HepG2 (cell line): ENCODE measurements around the gene ANKRD27. TPM values are rescaled to one million over a fixed set of nuclear protein-coding genes. Genes with fewer than 3 reads are reported as not detected.
A peak's percentile ranks its signal among the peaks of the same experiment; 100 is the strongest.

Experiments
- NCOA2 ChIP-seq: sonication (generic); formaldehyde crosslinking; IDR thresholded peaks from 2 replicates; pipeline ENCODE4 v1.8.0; 2022; ENCODE audit warnings: inconsistent platforms
- ZNF547 ChIP-seq: sonication (generic); formaldehyde crosslinking; IDR thresholded peaks from 2 replicates; pipeline ENCODE4 v1.5.1; 2020; ENCODE audit warnings: mild to moderate bottlenecking, missing genetic modification reagents
- ZNF713 ChIP-seq: sonication (generic); formaldehyde crosslinking; IDR thresholded peaks from 2 replicates; pipeline ENCODE4 v1.4.0; 2020; ENCODE audit warnings: mild to moderate bottlenecking, missing genetic modification reagents
- ZNF761 ChIP-seq: sonication (generic); formaldehyde crosslinking; conservative IDR thresholded peaks from 2 replicates; pipeline ENCODE4 v1.4.0; 2020; ENCODE audit warnings: mild to moderate bottlenecking, missing genetic modification reagents
- ZNF891 ChIP-seq: sonication (generic); formaldehyde crosslinking; IDR thresholded peaks from 2 replicates; pipeline ENCODE4 v1.5.0; 2020; ENCODE audit warnings: mild to moderate bottlenecking, missing genetic modification reagents
- polyA plus RNA-seq, 8 experiments: library from polyadenylated mRNA; depleted of rRNA in 3 of 8; stranded (reverse) in 7 of 8; unstranded in 1 of 8; fragments of >200 nt; fragmentation: Illumina TruSeq in 4 of 8; extraction: Trizol in 4 of 8; gene quantifications; 2 replicates each; pipeline versions ENCODE4 v1.2.1 to v1.2.3, GENCODE V29; 2011 to 2016; ENCODE audit warnings: low read depth in 4 of 8, missing spikeins in 1 of 8, mixed read lengths in 1 of 8; ENCODE audit not compliant: insufficient read depth in 1 of 8
- total RNA-seq, 5 experiments: library from RNA; depleted of rRNA; stranded (reverse); fragments of >200 nt; fragmentation: Illumina TruSeq; extraction: Trizol; gene quantifications; 2 replicates each; pipeline ENCODE4 v1.2.3, GENCODE V29; 2016; ENCODE audit warnings: low read depth in 1 of 5
- TF ChIP-seq, protein P1 (sequence below): sonication (generic); formaldehyde crosslinking; IDR thresholded peaks from 2 replicates; pipeline ENCODE4 v1.4.0; 2020; ENCODE audit warnings: missing genetic modification reagents
- TF ChIP-seq, protein P2 (sequence below): sonication (generic); formaldehyde crosslinking; IDR thresholded peaks from 2 replicates; pipeline ENCODE4 v1.4.0; 2020; ENCODE audit warnings: missing genetic modification reagents
- TF ChIP-seq, protein P3 (sequence below), 2 experiments: IDR thresholded peaks; 2 replicates each; pipeline ENCODE4 v1.6.1; 2011 to 2012; ENCODE audit warnings: low read length in 2 of 2, borderline replicate concordance in 1 of 2, low read depth in 1 of 2, mild to moderate bottlenecking in 1 of 2, moderate library complexity in 1 of 2
- TF ChIP-seq, protein P4 (sequence below): IDR thresholded peaks from 2 replicates; pipeline ENCODE4 v1.6.1; 2018; ENCODE audit warnings: missing genetic modification reagents, mild to moderate bottlenecking, missing compliant biosample characterization
- TF ChIP-seq, protein P5 (sequence below): sonication (generic); formaldehyde crosslinking; IDR thresholded peaks from 2 replicates; pipeline ENCODE4 v1.4.0; 2020; ENCODE audit warnings: missing genetic modification reagents, mild to moderate bottlenecking, borderline replicate concordance
- TF ChIP-seq, protein P6 (sequence below): sonication (generic); formaldehyde crosslinking; IDR thresholded peaks from 2 replicates; pipeline ENCODE4 v1.9.0; 2021; ENCODE audit warnings: missing genetic modification reagents, borderline replicate concordance
- TF ChIP-seq, protein P7 (sequence below): sonication (generic); formaldehyde crosslinking; IDR thresholded peaks from 2 replicates; pipeline ENCODE4 v1.5.1; 2020; ENCODE audit warnings: missing genetic modification reagents, mild to moderate bottlenecking, borderline replicate concordance

ANKRD27 gene
- total and polyA plus RNA-seq, 2 of the 13 experiments (the other 11 are each of a cell fraction or from before 2014, with no cell fraction given): 22.2 to 23.7 TPM

DNA sequence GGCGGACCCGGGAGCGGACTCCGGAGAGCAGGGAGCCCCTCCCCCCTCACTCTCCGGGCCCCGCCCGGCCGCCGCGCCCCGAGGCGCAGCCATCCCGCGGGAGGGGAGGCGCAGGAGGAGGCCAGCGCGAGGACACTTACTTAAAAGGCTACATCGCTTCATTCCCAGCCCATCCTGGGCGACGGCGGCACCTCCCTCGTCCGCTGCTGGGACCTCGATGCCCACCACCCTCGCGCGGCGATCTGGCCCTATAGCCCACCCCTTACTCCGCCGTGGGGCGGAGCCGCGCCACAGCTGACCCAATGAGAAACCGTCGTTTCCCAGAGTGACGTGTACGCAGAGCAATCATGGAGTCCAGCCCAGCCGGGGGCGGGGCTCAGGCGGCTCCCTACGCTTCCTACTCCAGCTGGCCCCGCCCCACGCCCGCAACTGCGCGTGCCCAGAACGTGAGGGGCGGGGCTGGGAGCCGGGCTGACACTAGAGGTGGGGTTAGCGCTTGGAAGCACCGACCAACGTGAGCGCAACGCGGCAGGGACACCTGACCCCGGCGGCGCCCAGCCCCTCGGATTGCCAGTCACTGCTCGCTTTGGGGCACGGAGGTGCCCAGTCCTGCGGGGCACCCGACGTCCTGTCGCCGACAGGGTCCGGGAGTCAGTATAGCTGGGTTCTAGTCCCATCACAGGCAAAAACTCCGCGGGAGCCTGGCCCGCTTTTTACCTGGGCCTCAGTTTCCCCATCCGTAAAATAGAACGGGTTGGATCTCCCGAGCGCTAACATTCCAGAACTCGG lies at the start of gene ANKRD27 (continued):
- no peak for TF ChIP-seq ZNF891 (CRISPR knock-in tag)
- TF ChIP-seq, protein P1, sequence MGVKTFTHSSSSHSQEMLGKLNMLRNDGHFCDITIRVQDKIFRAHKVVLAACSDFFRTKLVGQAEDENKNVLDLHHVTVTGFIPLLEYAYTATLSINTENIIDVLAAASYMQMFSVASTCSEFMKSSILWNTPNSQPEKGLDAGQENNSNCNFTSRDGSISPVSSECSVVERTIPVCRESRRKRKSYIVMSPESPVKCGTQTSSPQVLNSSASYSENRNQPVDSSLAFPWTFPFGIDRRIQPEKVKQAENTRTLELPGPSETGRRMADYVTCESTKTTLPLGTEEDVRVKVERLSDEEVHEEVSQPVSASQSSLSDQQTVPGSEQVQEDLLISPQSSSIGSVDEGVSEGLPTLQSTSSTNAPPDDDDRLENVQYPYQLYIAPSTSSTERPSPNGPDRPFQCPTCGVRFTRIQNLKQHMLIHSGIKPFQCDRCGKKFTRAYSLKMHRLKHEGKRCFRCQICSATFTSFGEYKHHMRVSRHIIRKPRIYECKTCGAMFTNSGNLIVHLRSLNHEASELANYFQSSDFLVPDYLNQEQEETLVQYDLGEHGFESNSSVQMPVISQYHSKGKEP (CRISPR knock-in tag): no peak
- TF ChIP-seq, protein P2, sequence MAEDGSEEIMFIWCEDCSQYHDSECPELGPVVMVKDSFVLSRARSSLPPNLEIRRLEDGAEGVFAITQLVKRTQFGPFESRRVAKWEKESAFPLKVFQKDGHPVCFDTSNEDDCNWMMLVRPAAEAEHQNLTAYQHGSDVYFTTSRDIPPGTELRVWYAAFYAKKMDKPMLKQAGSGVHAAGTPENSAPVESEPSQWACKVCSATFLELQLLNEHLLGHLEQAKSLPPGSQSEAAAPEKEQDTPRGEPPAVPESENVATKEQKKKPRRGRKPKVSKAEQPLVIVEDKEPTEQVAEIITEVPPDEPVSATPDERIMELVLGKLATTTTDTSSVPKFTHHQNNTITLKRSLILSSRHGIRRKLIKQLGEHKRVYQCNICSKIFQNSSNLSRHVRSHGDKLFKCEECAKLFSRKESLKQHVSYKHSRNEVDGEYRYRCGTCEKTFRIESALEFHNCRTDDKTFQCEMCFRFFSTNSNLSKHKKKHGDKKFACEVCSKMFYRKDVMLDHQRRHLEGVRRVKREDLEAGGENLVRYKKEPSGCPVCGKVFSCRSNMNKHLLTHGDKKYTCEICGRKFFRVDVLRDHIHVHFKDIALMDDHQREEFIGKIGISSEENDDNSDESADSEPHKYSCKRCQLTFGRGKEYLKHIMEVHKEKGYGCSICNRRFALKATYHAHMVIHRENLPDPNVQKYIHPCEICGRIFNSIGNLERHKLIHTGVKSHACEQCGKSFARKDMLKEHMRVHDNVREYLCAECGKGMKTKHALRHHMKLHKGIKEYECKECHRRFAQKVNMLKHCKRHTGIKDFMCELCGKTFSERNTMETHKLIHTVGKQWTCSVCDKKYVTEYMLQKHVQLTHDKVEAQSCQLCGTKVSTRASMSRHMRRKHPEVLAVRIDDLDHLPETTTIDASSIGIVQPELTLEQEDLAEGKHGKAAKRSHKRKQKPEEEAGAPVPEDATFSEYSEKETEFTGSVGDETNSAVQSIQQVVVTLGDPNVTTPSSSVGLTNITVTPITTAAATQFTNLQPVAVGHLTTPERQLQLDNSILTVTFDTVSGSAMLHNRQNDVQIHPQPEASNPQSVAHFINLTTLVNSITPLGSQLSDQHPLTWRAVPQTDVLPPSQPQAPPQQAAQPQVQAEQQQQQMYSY (CRISPR knock-in tag): peak; percentile 27; the same call in 1 of the 2 replicates
- TF ChIP-seq NCOA2 (CRISPR knock-in tag): no peak
- TF ChIP-seq, protein P3, sequence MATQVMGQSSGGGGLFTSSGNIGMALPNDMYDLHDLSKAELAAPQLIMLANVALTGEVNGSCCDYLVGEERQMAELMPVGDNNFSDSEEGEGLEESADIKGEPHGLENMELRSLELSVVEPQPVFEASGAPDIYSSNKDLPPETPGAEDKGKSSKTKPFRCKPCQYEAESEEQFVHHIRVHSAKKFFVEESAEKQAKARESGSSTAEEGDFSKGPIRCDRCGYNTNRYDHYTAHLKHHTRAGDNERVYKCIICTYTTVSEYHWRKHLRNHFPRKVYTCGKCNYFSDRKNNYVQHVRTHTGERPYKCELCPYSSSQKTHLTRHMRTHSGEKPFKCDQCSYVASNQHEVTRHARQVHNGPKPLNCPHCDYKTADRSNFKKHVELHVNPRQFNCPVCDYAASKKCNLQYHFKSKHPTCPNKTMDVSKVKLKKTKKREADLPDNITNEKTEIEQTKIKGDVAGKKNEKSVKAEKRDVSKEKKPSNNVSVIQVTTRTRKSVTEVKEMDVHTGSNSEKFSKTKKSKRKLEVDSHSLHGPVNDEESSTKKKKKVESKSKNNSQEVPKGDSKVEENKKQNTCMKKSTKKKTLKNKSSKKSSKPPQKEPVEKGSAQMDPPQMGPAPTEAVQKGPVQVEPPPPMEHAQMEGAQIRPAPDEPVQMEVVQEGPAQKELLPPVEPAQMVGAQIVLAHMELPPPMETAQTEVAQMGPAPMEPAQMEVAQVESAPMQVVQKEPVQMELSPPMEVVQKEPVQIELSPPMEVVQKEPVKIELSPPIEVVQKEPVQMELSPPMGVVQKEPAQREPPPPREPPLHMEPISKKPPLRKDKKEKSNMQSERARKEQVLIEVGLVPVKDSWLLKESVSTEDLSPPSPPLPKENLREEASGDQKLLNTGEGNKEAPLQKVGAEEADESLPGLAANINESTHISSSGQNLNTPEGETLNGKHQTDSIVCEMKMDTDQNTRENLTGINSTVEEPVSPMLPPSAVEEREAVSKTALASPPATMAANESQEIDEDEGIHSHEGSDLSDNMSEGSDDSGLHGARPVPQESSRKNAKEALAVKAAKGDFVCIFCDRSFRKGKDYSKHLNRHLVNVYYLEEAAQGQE (IDR thresholded peaks at IDR 0.05; ENCODE audit: borderline replicate concordance in 1 of 2, low read depth in 1 of 2, low read length in 2 of 2): 0 out of 4 replicates have a peak, but pooled peaks of 1 of the 2 experiments have one; percentile 26
- TF ChIP-seq ZNF761 (CRISPR knock-in tag): no peak
- TF ChIP-seq, protein P4, sequence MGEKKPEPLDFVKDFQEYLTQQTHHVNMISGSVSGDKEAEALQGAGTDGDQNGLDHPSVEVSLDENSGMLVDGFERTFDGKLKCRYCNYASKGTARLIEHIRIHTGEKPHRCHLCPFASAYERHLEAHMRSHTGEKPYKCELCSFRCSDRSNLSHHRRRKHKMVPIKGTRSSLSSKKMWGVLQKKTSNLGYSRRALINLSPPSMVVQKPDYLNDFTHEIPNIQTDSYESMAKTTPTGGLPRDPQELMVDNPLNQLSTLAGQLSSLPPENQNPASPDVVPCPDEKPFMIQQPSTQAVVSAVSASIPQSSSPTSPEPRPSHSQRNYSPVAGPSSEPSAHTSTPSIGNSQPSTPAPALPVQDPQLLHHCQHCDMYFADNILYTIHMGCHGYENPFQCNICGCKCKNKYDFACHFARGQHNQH (CRISPR knock-in tag): no peak
- TF ChIP-seq ZNF547 (CRISPR knock-in tag): no peak; the same call in 1 of the 2 replicates
- TF ChIP-seq, protein P5, sequence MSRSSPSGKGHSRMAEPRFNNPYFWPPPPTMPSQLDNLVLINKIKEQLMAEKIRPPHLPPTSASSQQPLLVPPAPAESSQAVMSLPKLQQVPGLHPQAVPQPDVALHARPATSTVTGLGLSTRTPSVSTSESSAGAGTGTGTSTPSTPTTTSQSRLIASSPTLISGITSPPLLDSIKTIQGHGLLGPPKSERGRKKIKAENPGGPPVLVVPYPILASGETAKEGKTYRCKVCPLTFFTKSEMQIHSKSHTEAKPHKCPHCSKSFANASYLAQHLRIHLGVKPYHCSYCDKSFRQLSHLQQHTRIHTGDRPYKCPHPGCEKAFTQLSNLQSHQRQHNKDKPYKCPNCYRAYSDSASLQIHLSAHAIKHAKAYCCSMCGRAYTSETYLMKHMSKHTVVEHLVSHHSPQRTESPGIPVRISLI (CRISPR knock-in tag): no peak
- TF ChIP-seq, protein P6, sequence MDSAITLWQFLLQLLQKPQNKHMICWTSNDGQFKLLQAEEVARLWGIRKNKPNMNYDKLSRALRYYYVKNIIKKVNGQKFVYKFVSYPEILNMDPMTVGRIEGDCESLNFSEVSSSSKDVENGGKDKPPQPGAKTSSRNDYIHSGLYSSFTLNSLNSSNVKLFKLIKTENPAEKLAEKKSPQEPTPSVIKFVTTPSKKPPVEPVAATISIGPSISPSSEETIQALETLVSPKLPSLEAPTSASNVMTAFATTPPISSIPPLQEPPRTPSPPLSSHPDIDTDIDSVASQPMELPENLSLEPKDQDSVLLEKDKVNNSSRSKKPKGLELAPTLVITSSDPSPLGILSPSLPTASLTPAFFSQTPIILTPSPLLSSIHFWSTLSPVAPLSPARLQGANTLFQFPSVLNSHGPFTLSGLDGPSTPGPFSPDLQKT (CRISPR knock-in tag): no peak
- TF ChIP-seq, protein P7, sequence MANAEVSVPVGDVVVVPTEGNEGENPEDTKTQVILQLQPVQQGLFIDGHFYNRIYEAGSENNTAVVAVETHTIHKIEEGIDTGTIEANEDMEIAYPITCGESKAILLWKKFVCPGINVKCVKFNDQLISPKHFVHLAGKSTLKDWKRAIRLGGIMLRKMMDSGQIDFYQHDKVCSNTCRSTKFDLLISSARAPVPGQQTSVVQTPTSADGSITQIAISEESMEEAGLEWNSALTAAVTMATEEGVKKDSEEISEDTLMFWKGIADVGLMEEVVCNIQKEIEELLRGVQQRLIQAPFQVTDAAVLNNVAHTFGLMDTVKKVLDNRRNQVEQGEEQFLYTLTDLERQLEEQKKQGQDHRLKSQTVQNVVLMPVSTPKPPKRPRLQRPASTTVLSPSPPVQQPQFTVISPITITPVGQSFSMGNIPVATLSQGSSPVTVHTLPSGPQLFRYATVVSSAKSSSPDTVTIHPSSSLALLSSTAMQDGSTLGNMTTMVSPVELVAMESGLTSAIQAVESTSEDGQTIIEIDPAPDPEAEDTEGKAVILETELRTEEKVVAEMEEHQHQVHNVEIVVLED: peak; percentile 74
- TF ChIP-seq ZNF713 (CRISPR knock-in tag): no peak
